Smooth muscle cell of the brain vasculature (primary cell): Measurements from ENCODE around the gene PUSL1.

ENCODE experiments used
- DNase-seq: peaks from one replicate; pipeline ENCODE4 v3.0.0-alpha.2; 2012; ENCODE audit warnings: low read depth, low spot score

PUSL1 gene

GRCh38 chr1:1294250-1294890 lies 14.0 kb upstream of the PUSL1 start:
- DNase-seq: no peak

GRCh38 chr1:1295154-1295923 lies 13.1 kb upstream of the PUSL1 start:
- DNase-seq: no peak

GRCh38 chr1:1296070-1297061 lies 12.0 kb upstream of the PUSL1 start:
- no peak for DNase-seq

- no peak for DNase-seq
Measured at GRCh38 chr1:1297802-1298424, 10.5 kb upstream of the PUSL1 start.

DNA sequence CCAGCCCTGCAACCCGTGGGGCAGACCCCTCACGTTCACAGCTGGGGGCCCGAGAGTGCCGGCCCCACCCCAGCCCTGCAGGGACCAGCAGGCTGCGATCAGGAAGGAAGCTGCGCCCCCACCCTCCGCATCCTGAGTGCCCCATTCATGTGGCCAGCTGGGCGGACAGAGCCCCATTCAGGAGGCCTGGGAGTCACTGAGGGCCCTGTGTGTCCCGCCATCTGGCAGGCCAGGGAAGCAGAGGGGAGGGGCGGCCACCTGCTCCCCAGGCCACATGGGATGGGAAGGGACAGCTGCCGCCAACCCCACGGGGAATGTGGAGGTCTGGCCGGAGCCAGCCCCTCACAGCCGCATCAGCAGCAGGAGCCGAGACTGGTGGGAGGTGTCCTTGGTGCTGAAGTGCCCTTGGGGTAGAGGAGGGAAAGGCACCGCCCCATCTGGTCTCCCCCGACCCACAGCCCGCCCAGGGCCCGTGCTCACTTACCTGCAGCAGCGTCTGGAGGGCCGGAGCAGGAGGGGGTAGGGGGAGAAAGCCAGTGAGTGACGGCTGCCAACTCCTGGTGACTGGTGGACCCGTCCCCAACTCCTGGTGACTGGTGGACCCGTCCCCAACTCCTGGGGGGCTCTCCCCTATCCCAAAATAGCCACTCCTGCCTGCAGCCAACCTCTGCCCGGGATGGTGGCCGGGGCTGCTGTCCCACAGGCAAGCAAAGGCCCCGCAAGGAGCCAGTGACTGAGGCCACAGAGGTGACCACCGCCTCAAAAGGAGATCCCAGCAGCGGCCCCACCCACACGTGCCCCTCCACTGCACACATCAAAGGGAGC lies 9.3 kb upstream of the PUSL1 start:
- no peak for DNase-seq

DNA sequence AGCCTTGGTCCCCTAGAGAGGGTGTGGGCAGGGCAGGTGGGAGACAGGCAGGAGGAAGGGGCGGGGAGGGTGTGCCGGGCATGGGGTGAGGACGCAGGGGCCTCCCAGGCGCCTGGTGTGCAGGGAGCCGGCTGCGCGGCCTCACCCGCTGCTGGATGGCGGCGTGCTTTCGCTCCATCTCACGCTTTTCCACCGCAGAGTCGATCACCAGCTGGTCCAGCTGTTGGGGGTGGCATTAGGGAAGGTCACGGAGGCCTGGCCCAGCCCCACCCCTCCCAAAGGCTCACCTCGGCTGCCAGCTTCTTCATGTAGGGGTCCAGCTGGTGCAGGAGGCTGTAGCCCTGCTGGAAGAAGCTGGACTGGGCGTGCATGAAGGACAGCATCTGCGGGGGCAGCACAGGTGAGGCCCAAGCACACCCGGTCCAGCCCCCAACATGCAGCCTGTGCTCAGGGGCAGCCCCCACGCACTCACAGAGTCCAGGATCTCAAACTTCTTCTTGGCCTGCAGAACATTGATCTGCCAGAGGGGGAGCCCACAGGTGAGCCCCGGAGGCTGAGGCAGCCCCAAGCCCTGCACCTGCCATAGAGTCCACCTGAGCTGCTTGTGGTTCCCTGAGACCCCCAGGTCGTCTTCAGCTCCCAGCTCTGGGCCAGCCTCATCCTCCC lies 8.6 kb upstream of the PUSL1 start:
- no peak for DNase-seq

DNA sequence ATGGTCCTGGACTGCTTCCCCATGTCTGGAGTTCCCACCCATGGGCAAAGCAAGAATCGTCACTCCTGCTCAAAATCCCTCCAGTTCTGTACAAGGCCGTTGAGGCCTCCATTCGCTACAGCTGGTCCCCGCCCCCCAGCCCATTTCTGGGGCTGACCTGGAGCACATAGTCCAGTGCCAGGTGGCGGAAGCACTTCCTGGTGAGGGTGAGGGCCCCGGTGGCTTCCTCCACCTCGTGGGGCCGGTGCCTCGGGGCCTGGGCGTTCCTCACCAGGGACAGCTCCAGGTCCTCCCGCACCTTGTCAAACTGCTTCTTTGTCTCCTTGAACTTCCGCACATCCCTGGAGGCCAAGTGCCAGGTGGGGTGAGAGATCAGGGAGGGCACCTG lies 8.1 kb upstream of the PUSL1 start:
- DNase-seq: no peak

DNA sequence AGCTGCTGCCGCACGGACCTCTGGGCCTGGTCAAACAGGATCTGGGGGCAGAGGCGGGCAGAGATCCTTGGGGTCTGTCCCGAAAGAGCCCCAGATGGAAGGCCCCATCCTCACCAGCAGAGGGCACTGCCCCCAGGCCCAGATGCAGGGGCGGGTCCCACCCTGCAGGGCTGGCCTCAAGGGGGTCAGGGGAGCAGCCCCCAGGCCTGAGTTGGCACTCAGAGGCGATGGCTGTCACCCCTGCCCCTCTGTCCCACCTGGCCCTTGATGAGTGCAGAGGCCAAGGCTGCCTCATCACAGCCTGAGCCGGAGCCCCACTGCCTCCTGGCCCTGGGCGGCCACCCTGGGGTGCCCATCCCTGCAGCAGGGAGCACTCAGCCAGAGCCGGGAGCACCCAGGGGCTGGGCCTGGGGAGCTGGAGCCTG lies 6.4 kb upstream of the PUSL1 start:
- DNase-seq: no peak

DNA sequence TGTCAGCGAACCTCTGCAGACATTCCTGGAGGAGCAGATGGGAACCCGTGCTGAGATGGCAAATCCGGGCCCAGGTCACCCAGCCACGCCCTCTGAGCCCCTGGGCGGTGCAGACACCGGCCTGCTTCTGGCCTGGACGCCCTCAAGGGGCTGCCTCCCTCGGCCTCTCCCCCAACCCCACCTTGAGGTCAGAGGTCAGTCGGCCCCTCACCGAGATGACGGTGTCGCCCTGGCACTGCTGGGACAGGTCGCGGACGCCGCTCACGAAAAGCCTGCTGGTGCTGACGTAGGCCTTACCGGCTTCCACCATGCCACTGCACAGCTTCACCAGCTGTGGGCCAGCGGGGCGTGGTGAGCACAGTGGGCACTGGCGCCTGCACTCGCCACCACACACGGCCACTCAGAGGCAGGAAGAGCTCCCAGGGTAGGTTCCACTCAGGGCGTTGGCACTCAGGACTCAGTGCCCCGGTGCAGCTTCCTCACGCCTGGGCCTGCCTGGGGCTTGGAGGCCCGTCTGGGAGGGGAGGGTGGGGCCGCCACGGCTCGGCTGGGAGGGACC lies 5.4 kb upstream of the PUSL1 start:
- DNase-seq: no peak

DNA sequence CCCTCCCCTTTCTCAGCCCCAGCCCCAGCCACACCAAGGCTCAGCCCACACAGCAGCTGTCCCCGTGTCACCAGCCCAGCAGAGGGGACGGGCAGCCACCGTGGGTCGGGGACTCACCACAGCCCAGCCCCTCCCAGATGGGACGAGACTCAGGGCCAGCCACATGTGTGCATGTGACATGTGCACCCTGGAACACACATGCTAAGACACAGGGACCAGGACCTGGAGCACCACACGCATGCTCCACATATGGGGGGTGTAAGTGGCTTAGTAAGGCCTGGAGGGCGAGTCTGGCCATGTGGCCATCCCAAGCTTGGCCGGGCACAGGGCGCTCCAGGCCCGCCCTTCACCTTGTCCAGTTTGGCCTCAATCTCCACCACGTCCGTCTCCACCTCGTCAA lies 4.7 kb upstream of the PUSL1 start:
- no peak for DNase-seq

- DNase-seq: peak; percentile 35
Measured at GRCh38 chr1:1304331-1305299, 3.8 kb upstream of the PUSL1 start.

DNA sequence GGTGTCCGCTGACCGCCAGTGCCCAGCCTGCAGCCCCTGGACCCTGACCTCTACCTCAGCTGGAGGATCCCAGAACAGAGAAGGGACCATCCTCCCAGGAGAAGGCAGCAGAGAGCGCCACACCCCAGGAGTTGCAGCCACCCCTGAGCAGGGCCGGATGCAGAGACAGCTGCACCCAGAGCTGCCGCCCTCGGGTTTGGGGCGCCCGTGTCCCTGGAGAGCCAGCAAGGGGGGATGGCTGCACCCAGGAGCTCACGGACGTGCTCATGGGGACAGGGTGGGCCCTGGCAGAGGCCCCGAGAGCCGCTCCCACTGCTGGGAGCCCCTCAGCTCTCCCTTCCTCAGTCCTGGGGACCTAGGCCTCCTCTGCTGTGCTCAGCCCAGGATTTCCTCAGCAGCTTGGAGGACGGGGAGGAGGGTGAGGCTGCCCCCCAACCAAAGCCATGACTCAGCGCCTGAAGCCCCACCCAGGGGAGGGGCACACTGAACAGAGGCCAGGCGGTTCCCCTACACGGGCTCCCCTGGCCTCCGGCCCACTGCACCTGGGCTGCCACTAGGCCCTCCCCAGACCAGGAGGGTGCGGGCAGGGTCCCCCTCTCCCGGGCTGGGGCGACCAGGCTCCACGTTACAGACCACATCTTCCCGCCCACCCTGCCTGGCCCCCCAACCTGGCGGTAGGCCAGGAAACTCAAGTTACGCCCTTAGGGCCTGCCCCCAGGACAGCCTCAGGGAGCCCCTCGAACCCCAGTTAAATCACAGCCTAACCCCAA lies 2.9 kb upstream of the PUSL1 start:
- DNase-seq: no peak

GRCh38 chr1:1306070-1306660 lies 2.2 kb upstream of the PUSL1 start:
- no peak for DNase-seq

GRCh38 chr1:1306661-1307260 lies 1.6 kb upstream of the PUSL1 start:
- no peak for DNase-seq

GRCh38 chr1:1307261-1307922 lies 1.0 kb upstream of the PUSL1 start:
- DNase-seq: no peak

DNA sequence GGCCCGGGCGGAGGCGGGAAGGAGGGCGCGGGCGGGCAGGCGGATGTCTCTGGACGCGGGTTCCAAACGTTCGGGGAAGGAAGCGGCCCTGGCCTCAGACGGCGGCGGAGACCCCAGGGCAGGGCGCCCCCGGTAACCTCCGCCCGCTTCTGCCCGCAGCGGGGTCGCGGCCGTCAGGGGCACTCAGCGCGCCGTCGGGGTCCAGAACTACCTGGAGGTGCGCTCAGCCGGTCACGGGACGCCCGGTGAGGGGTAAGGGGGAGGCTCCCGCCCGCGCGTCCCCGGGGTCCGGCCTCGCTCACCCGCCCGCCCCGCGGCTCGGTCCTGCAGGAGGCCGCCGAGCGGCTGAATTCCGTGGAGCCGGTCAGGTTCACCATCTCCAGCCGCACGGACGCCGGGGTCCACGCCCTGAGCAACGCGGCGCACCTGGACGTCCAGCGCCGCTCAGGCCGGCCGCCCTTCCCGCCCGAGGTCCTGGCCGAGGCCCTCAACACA lies 406 bp downstream of the PUSL1 start:
- no peak for DNase-seq
